A549 (cell line): ENCODE data around the gene AFF3. TPM values are rescaled to one million over a fixed set of nuclear protein-coding genes. Genes with fewer than 3 reads are reported as not detected.

Source experiments
- ATAC-seq, 2 experiments: fragments of 200-7000 bp in 1 of 2; fragments of >200 bp in 1 of 2; cut with Nextera tagmentation in 1 of 2; cut with Tn5 transposase in 1 of 2; 3 replicates each; pipeline versions ENCODE4 v1.8.0 to v1.9.1; 2018 to 2020; ENCODE audit warnings: mild to moderate bottlenecking in 1 of 2, moderate library complexity in 1 of 2
- CTCF ChIA-PET: fragments of 300-600 bp; sonication (Branson Sonifier 250); formaldehyde crosslinking; extraction: SDS; loops from one replicate; lab custom pipeline; 2021; ENCODE audit warnings: antibody characterized with exemption, inconsistent platforms; lab: Yijun Ruan, JAX
- POLR2A ChIA-PET: fragments of 350-600 bp; formaldehyde crosslinking; extraction: SDS; loops from one replicate; lab custom pipeline; 2021; ENCODE audit warnings: antibody characterized with exemption, inconsistent platforms; lab: Yijun Ruan, JAX
- DNase-seq, 2 experiments: peaks; one replicate each; pipeline versions ENCODE4 v3.0.0 to v3.0.0-alpha.2; 2011 to 2016; ENCODE audit warnings: low read depth in 1 of 2, low spot score in 1 of 2
- FAIRE-seq: peaks from 2 replicates; lab custom pipeline; 2011; peaks lifted over from hg19 to GRCh38; lab: Jason Lieb, UNC
- H3K27ac ChIP-seq, 2 experiments: fragments of >200 bp; sonication (Bioruptor Twin); formaldehyde crosslinking; 3 replicates each; pipeline ENCODE4 v1.5.1; 2016 to 2017
- H3K4me1 ChIP-seq: fragments of >200 bp; sonication (Bioruptor Twin); formaldehyde crosslinking; 3 replicates; pipeline ENCODE4 v1.6.1; 2016
- H3K4me2 ChIP-seq: fragments of >200 bp; sonication (Bioruptor Twin); formaldehyde crosslinking; 3 replicates; pipeline ENCODE4 v1.6.1; 2016
- H3K4me3 ChIP-seq: fragments of >200 bp; sonication (Bioruptor Twin); formaldehyde crosslinking; 3 replicates; pipeline ENCODE4 v1.5.1; 2016
- H3K9me3 ChIP-seq: fragments of >200 bp; sonication (Bioruptor Twin); formaldehyde crosslinking; 3 replicates; pipeline ENCODE4 v1.6.1; 2016
- CBX8 ChIP-seq: fragments of 200-600 bp; sonication (generic); IDR thresholded peaks from 2 replicates; pipeline ENCODE4 v1.6.1; 2016
- ELK1 ChIP-seq: fragments of 150-350 bp; IDR thresholded peaks from 2 replicates; pipeline ENCODE4 v1.6.1; 2014; ENCODE audit warnings: low read depth, mild to moderate bottlenecking, low read length
- ESRRA ChIP-seq: fragments of 150-350 bp; IDR thresholded peaks from 2 replicates; pipeline ENCODE4 v1.6.1; 2014; ENCODE audit warnings: mild to moderate bottlenecking, low read length, borderline replicate concordance
- FOSB ChIP-seq: fragments of 250-450 bp; sonication (Bioruptor Pico); IDR thresholded peaks from 2 replicates; pipeline ENCODE4 v1.5.0; 2020; ENCODE audit warnings: mild to moderate bottlenecking, moderate library complexity
- FOXS1 ChIP-seq: fragments of 250-450 bp; sonication (Bioruptor Pico); IDR thresholded peaks from 2 replicates; pipeline ENCODE4 v1.5.0; 2020; ENCODE audit warnings: mild to moderate bottlenecking, moderate library complexity
- HEYL ChIP-seq: fragments of 250-450 bp; sonication (Bioruptor Pico); IDR thresholded peaks from 2 replicates; pipeline ENCODE4 v1.8.0; 2021; ENCODE audit warnings: mild to moderate bottlenecking, moderate library complexity
- HMGXB4 ChIP-seq: fragments of 250-450 bp; sonication (Bioruptor Pico); IDR thresholded peaks from 2 replicates; pipeline ENCODE4 v1.5.0; 2021; ENCODE audit warnings: mild to moderate bottlenecking, moderate library complexity, borderline replicate concordance
- HOXA7 ChIP-seq: fragments of 250-450 bp; sonication (Bioruptor Pico); IDR thresholded peaks from 2 replicates; pipeline ENCODE4 v1.5.0; 2020; ENCODE audit warnings: mild to moderate bottlenecking, moderate library complexity
- HOXB13 ChIP-seq: fragments of 250-450 bp; sonication (Bioruptor Pico); IDR thresholded peaks from 2 replicates; pipeline ENCODE4 v1.5.0; 2020; ENCODE audit warnings: low read depth, mild to moderate bottlenecking, moderate library complexity
- JUNB ChIP-seq: fragments of >200 bp; sonication (Bioruptor Twin); formaldehyde crosslinking; IDR thresholded peaks from 2 replicates; pipeline ENCODE4 v1.6.1; 2016
- KDM1A ChIP-seq: fragments of 200-600 bp; sonication (generic); IDR thresholded peaks from 2 replicates; pipeline ENCODE4 v1.6.1; 2016; ENCODE audit warnings: low read depth, mild to moderate bottlenecking
- KDM5A ChIP-seq: fragments of 200-600 bp; sonication (generic); IDR thresholded peaks from 2 replicates; pipeline ENCODE4 v1.6.1; 2016; ENCODE audit warnings: antibody characterized with exemption, mild to moderate bottlenecking
- MAFK ChIP-seq: fragments of 450-650 bp; IDR thresholded peaks from 2 replicates; pipeline ENCODE4 v1.6.1; 2014; ENCODE audit not compliant: partially characterized antibody
- MAX ChIP-seq: IDR thresholded peaks from 2 replicates; pipeline ENCODE4 v1.6.1; 2012
- NR3C1 ChIP-seq: fragments of >200 bp; sonication (Bioruptor Twin); formaldehyde crosslinking; IDR thresholded peaks from 3 replicates; pipeline ENCODE4 v1.6.1; 2017
- PBX3 ChIP-seq: IDR thresholded peaks from 2 replicates; pipeline ENCODE4 v1.6.1; 2012
- RAD21 ChIP-seq, 2 experiments: fragments of >200 bp in 1 of 2; sonication (Bioruptor Twin) in 1 of 2; formaldehyde crosslinking in 1 of 2; IDR thresholded peaks in 1 of 2; conservative IDR thresholded peaks in 1 of 2; 2 replicates in 1 of 2; 3 replicates in 1 of 2; pipeline ENCODE4 v1.6.1; 2012 to 2018; ENCODE audit warnings: inconsistent platforms in 1 of 2
- RARB ChIP-seq: fragments of 250-450 bp; sonication (Bioruptor Pico); IDR thresholded peaks from 2 replicates; pipeline ENCODE4 v1.8.0; 2021; ENCODE audit warnings: mild to moderate bottlenecking, moderate library complexity
- SMC3 ChIP-seq: fragments of >200 bp; sonication (Bioruptor Twin); formaldehyde crosslinking; IDR thresholded peaks from 3 replicates; pipeline ENCODE4 v1.6.1; 2018; ENCODE audit warnings: inconsistent platforms
- TFCP2L1 ChIP-seq: fragments of 250-450 bp; sonication (Bioruptor Pico); IDR thresholded peaks from 2 replicates; pipeline ENCODE4 v1.5.0; 2021; ENCODE audit warnings: mild to moderate bottlenecking
- ZC3H11A ChIP-seq: fragments of 450-650 bp; IDR thresholded peaks from 2 replicates; pipeline ENCODE4 v1.6.1; 2014; ENCODE audit warnings: antibody characterized with exemption, mild to moderate bottlenecking
- WGBS: methylation state at CpG from one replicate; pipeline ENCODE4 v1.1.6; 2017; ENCODE audit errors: missing lambda C conversion rate; 5-methylcytosine and 5-hydroxymethylcytosine counted together
- polyA plus RNA-seq, 4 experiments: library from polyadenylated mRNA; depleted of rRNA in 3 of 4; stranded (reverse); fragments of >200 nt; fragmentation: RNase III in 1 of 4; extraction: RNeasy Plus Mini Kit Qiagen cat#74134 plus additional on column Dnase treatment in 1 of 4; gene quantifications; 2 replicates in 3 of 4; 3 replicates in 1 of 4; pipeline ENCODE4 v1.2.3, GENCODE V29; 2011 to 2017

The AFF3 gene
- polyA plus RNA-seq, 2 of the 4 experiments (the other 2 are of a cell fraction), result not detected

- TF ChIP-seq ESRRA (no peak), SMC3 (no peak), FOSB (no peak)
Observed at GRCh38 chr2:99618579-99619097, 523.8 kb downstream of the AFF3 start (continued).

GRCh38 chr2:99617811-99618210, 524.6 kb downstream of the AFF3 start:
- H3K9me3 ChIP-seq, result no peaks in the 10 kb centered on the region
- DNase-seq, result no peak
- TF ChIP-seq KDM1A (no peak), HEYL (CRISPR knock-in tag) (no peak), NR3C1 (no peak), CBX8 (no peak), JUNB (no peak), ESRRA (no peak), PBX3 (no peak), TFCP2L1 (CRISPR knock-in tag) (no peak), ELK1 (no peak), HMGXB4 (CRISPR knock-in tag) (no peak), MAFK (no peak), ZC3H11A (no peak), MAX (no peak), RARB (CRISPR knock-in tag) (no peak)
- H3K4me1 ChIP-seq, result no peaks in the 10 kb centered on the region
- no peak overlapping the region for H3K27ac ChIP-seq
- 9% methylated on average over 5 of the region's 5 CpGs for WGBS
- H3K4me2 ChIP-seq, result no peak overlapping the region
- CTCF ChIA-PET, result interaction anchor here (0.7 kb wide), 1 partner anchor 1170 kb away, joined by 3 read pairs; no protein-coding TSS in a partner anchor
- no peak for FAIRE-seq
- no peak overlapping the region for H3K4me3 ChIP-seq
- ATAC-seq, result no peak
- POLR2A ChIA-PET, result no interaction called here

- FAIRE-seq (no peak), ATAC-seq (peak; percentile 78 to 85; a peak in 5 of 6 replicates), DNase-seq (peak in 1 of 2 experiments; percentile 30)
- Histone ChIP-seq H3K4me3 (no peak overlapping the region), H3K9me3 (no peaks in the 10 kb centered on the region), H3K4me2 (no peak overlapping the region), H3K27ac (no peak overlapping the region), H3K4me1 (no peaks in the 10 kb centered on the region)
- WGBS, result 38% methylated on average over 10 of the region's 12 CpGs
- POLR2A ChIA-PET, result no interaction called here
- CTCF ChIA-PET, result interaction anchor here (1.0 to 2.1 kb wide), 2 partner anchors 57 to 627 kb away, joined by 3 to 7 read pairs; no protein-coding TSS in a partner anchor
- TF ChIP-seq FOXS1 (CRISPR knock-in tag) (no peak), HOXB13 (CRISPR knock-in tag) (no peak), SMC3 (0 out of 3 replicates have a peak, but pooled peaks have one; percentile 11), HOXA7 (no peak), RAD21 (conservative IDR thresholded peaks at IDR 0.05 in 1 of 2, IDR thresholded peaks at IDR 0.05 in 1 of 2) (peak in 1 of 2 experiments; percentile 18; a peak in 1 of 5 replicates), FOSB (no peak), KDM5A (no peak), CBX8 (no peak)
Observed at GRCh38 chr2:99615247-99615771, 527.1 kb downstream of the AFF3 start.
